ENCODE measurements around the gene IL1RAPL2. TPM values are rescaled to one million over a fixed set of nuclear protein-coding genes. Genes with fewer than 3 reads are reported as not detected.

The IL1RAPL2 gene
- total and polyA plus RNA-seq, 2 donors (not counting 1 experiment from before 2014, with no cell fraction given), result not detected

- ATAC-seq (ENCODE audit: low read depth) (no peak), DNase-seq (no peak)
- H3K9me3 ChIP-seq (ENCODE audit: control extremely low read depth in 1 of 3, control insufficient read depth in 2 of 3, insufficient read depth in 1 of 3, low read length in 2 of 3), result no peaks in the 10 kb centered on the region
- no peak overlapping the region for H2AFZ ChIP-seq (ENCODE audit: insufficient read depth, low read depth, low read length, poor library complexity, severe bottlenecking)
- Mint-ChIP-seq H3K4me3 (no peak overlapping the region), H3K9me3 (ENCODE audit: insufficient read depth) (peaks cover 2% of the 10 kb centered on the region), H3K27ac (no peak overlapping the region), H3K4me1 (no peaks in the 10 kb centered on the region), H3K27me3 (no peaks in the 10 kb centered on the region)
- no peaks in the 10 kb centered on the region for H3K36me3 ChIP-seq (replicated peaks in 1 of 2; ENCODE audit: control extremely low read depth in 1 of 2, control insufficient read depth in 1 of 2, extremely low read depth in 1 of 2, insufficient read depth in 2 of 2, low read length in 1 of 2)
- ChIA-PET CTCF (no interaction called here), POLR2A (no interaction called here)
- TF ChIP-seq CTCF (IDR thresholded peaks at IDR 0.05), result no peak
- TF ChIP-seq EZH2 (IDR thresholded peaks at IDR 0.05; ENCODE audit: borderline replicate concordance, insufficient read depth, low read depth, low read length, poor library complexity, severe bottlenecking), result no peak
- intact Hi-C loops (cut with micrococcal nuclease), result no loop called here
- no peaks in the 10 kb centered on the region for H3K4me1 ChIP-seq (ENCODE audit: control insufficient read depth in 2 of 2, insufficient read depth in 2 of 2, low read length in 2 of 2)
- no peaks in the 10 kb centered on the region for H4K20me1 ChIP-seq (ENCODE audit: control insufficient read depth, insufficient read depth, low read length, poor library complexity, severe bottlenecking)
- H3K4me3 ChIP-seq (ENCODE audit: control extremely low read depth in 1 of 5, extremely low read depth in 1 of 5, insufficient read depth in 1 of 5, low read depth in 2 of 5, low read length in 4 of 5), result no peak overlapping the region
- WGBS (ENCODE audit: insufficient coverage), result no CpG with 5 or more reads among the region's 1 CpG
- no peak overlapping the region for H3K9ac ChIP-seq (ENCODE audit: low read length)
- H3K27ac ChIP-seq (ENCODE audit: low read length in 2 of 2), result no peak overlapping the region
- no peak overlapping the region for H3K4me2 ChIP-seq (replicated peaks; ENCODE audit: low read depth, low read length, poor library complexity, severe bottlenecking)
- H3K79me2 ChIP-seq (ENCODE audit: control insufficient read depth, insufficient read depth, low read length), result no peaks in the 10 kb centered on the region
- no peaks in the 10 kb centered on the region for H3K27me3 ChIP-seq (replicated peaks in 1 of 4; ENCODE audit: control extremely low read depth in 1 of 4, control insufficient read depth in 3 of 4, insufficient read depth in 4 of 4, low read length in 3 of 4)
These were observed 711.1 kb downstream of the IL1RAPL2 start for GRCh38 chrX:105277132-105277531.

GRCh38 chrX:105282077-105282476, 716.1 kb downstream of the IL1RAPL2 start:
- ChIA-PET CTCF (no interaction called here), POLR2A (no interaction called here)
- TF ChIP-seq EZH2 (IDR thresholded peaks at IDR 0.05; ENCODE audit: borderline replicate concordance, insufficient read depth, low read depth, low read length, poor library complexity, severe bottlenecking) (no peak), CTCF (IDR thresholded peaks at IDR 0.05) (no peak)
- no peaks in the 10 kb centered on the region for H3K9me3 ChIP-seq (ENCODE audit: control extremely low read depth in 1 of 3, control insufficient read depth in 2 of 3, insufficient read depth in 1 of 3, low read length in 2 of 3)
- no peak overlapping the region for H2AFZ ChIP-seq (ENCODE audit: insufficient read depth, low read depth, low read length, poor library complexity, severe bottlenecking)
- intact Hi-C loops (cut with micrococcal nuclease), result no loop called here
- no peaks in the 10 kb centered on the region for H3K79me2 ChIP-seq (ENCODE audit: control insufficient read depth, insufficient read depth, low read length)
- H4K20me1 ChIP-seq (ENCODE audit: control insufficient read depth, insufficient read depth, low read length, poor library complexity, severe bottlenecking), result no peaks in the 10 kb centered on the region
- no peaks in the 10 kb centered on the region for H3K36me3 ChIP-seq (replicated peaks in 1 of 2; ENCODE audit: control extremely low read depth in 1 of 2, control insufficient read depth in 1 of 2, extremely low read depth in 1 of 2, insufficient read depth in 2 of 2, low read length in 1 of 2)
- no CpG with 5 or more reads among the region's 1 CpG for WGBS (ENCODE audit: insufficient coverage)
- Mint-ChIP-seq H3K27me3 (no peaks in the 10 kb centered on the region), H3K4me3 (no peak overlapping the region), H3K4me1 (no peaks in the 10 kb centered on the region), H3K9me3 (ENCODE audit: insufficient read depth) (peaks cover 2% of the 10 kb centered on the region), H3K27ac (no peak overlapping the region)
- H3K27me3 ChIP-seq (replicated peaks in 1 of 4; ENCODE audit: control extremely low read depth in 1 of 4, control insufficient read depth in 3 of 4, insufficient read depth in 4 of 4, low read length in 3 of 4), result no peaks in the 10 kb centered on the region
- no peak overlapping the region for H3K27ac ChIP-seq (ENCODE audit: low read length in 2 of 2)
- no peak for ATAC-seq (ENCODE audit: low read depth)
- no peak for DNase-seq
- H3K4me2 ChIP-seq (replicated peaks; ENCODE audit: low read depth, low read length, poor library complexity, severe bottlenecking), result no peak overlapping the region
- H3K9ac ChIP-seq (ENCODE audit: low read length), result no peak overlapping the region
- no peaks in the 10 kb centered on the region for H3K4me1 ChIP-seq (ENCODE audit: control insufficient read depth in 2 of 2, insufficient read depth in 2 of 2, low read length in 2 of 2)
- H3K4me3 ChIP-seq (ENCODE audit: control extremely low read depth in 1 of 5, extremely low read depth in 1 of 5, insufficient read depth in 1 of 5, low read depth in 2 of 5, low read length in 4 of 5), result no peak overlapping the region

Data from B cell (primary cell).